ENCODE data around the gene LAMTOR3.

- TF ChIP-seq, protein P1, sequence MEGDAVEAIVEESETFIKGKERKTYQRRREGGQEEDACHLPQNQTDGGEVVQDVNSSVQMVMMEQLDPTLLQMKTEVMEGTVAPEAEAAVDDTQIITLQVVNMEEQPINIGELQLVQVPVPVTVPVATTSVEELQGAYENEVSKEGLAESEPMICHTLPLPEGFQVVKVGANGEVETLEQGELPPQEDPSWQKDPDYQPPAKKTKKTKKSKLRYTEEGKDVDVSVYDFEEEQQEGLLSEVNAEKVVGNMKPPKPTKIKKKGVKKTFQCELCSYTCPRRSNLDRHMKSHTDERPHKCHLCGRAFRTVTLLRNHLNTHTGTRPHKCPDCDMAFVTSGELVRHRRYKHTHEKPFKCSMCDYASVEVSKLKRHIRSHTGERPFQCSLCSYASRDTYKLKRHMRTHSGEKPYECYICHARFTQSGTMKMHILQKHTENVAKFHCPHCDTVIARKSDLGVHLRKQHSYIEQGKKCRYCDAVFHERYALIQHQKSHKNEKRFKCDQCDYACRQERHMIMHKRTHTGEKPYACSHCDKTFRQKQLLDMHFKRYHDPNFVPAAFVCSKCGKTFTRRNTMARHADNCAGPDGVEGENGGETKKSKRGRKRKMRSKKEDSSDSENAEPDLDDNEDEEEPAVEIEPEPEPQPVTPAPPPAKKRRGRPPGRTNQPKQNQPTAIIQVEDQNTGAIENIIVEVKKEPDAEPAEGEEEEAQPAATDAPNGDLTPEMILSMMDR (IDR thresholded peaks at IDR 0.05) = no peak
- no peak for TF ChIP-seq POLR2A (IDR thresholded peaks at IDR 0.05)
Observed at GRCh38 chr4:99893029-99893428, 1.2 kb downstream of the LAMTOR3 start.
